LNCaP clone FGC (cell line): ENCODE measurements around the gene BTN1A1.
A peak's percentile ranks its signal among the peaks of the same experiment; 100 is the strongest.
"Not testable (repeated sequence)": the region's sequence is repeated elsewhere in the genome, so short reads cannot be mapped to it uniquely, and the experiment has no call there.

Experiments
- DNase-seq: peaks from one replicate; pipeline ENCODE4 v3.0.0-alpha.2; 2011; ENCODE audit warnings: low read depth
- H3K4me3 ChIP-seq: 2 replicates; pipeline ENCODE4 v1.5.1; 2011; ENCODE audit warnings: mild to moderate bottlenecking, low read depth, low read length, control low read depth
- TF ChIP-seq, protein P1 (sequence below): IDR thresholded peaks from 2 replicates; pipeline ENCODE4 v1.5.1; 2012; ENCODE audit warnings: mild to moderate bottlenecking; ENCODE audit not compliant: control insufficient read depth, insufficient read depth; ENCODE audit errors: extremely low read depth

BTN1A1 gene

DNA sequence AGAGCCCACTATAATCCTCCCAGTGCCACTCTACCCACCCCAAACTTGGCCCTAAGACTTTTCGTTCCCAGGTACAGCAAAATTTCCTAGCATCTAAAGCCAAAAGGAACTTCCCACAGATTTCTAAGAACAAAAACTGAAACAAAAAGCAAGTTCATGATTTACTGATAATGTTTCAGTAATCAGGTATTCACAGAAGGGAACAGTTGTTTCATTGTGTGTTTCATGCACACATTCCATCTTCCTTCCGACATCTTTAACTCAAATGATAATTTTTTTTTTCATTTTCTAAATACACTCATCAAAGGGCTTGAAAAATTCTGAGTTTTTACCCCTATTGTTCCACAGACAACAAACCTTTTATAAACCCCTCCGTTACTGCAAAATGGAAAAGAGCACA lies 6.0 kb upstream of the BTN1A1 start:
- no peak for DNase-seq
- TF ChIP-seq, protein P1, sequence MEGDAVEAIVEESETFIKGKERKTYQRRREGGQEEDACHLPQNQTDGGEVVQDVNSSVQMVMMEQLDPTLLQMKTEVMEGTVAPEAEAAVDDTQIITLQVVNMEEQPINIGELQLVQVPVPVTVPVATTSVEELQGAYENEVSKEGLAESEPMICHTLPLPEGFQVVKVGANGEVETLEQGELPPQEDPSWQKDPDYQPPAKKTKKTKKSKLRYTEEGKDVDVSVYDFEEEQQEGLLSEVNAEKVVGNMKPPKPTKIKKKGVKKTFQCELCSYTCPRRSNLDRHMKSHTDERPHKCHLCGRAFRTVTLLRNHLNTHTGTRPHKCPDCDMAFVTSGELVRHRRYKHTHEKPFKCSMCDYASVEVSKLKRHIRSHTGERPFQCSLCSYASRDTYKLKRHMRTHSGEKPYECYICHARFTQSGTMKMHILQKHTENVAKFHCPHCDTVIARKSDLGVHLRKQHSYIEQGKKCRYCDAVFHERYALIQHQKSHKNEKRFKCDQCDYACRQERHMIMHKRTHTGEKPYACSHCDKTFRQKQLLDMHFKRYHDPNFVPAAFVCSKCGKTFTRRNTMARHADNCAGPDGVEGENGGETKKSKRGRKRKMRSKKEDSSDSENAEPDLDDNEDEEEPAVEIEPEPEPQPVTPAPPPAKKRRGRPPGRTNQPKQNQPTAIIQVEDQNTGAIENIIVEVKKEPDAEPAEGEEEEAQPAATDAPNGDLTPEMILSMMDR, result no peak
- H3K4me3 ChIP-seq, result no peak overlapping the region

DNA sequence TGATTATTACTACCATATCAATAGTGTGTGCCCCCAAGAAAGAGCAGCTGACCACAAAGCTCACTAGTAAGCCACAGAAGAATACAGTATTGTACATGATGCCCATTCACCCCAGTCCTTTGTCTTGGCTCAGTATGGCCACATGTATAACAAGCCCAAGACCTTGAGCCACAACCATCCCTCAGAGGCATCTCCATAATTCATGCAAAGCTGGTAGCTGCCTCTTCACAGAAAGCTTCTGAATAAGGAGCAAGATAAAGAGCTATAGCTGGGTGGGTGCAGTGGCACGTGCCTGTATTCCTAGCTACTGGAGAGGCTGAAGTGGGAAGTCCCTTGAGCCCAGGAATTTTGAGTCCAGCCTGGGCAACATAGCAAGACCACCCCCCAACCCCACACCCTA lies 4.8 kb upstream of the BTN1A1 start:
- TF ChIP-seq, protein P1, result no peak
- no peak for DNase-seq
- H3K4me3 ChIP-seq, result no peak overlapping the region

DNA sequence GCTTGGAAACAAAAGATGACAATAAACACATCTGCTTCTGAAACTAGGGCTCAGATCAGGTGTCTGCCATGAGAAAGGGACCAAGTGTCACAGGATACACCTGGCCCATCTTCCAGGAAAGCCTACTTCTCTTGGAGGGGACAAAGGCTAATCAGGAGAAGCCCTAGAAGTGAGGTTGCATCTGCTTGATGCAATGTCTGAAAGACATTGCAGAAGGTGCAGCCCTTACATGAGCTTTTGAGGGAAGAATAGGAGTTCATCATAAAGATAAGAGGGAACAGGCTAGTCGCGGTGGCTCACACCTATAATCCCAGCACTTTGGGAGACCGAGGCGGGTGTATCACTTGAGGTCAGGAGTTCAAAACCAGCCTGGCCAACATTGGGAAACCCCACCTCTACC lies 2.5 kb upstream of the BTN1A1 start:
- H3K4me3 ChIP-seq, result no peak overlapping the region
- DNase-seq, result no peak
- TF ChIP-seq, protein P1, result no peak

DNA sequence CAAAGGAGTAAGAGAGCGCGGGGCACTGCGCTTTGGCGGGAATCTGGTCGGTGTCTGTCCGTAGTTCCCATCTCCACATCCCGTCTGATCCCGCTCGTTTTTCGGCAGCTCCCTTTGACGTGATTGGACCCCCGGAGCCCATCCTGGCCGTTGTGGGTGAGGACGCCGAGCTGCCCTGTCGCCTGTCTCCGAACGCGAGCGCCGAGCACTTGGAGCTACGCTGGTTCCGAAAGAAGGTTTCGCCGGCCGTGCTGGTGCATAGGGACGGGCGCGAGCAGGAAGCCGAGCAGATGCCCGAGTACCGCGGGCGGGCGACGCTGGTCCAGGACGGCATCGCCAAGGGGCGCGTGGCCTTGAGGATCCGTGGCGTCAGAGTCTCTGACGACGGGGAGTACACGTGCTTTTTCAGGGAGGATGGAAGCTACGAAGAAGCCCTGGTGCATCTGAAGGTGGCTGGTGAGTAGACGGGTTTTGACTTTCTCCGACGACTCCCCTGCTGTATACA lies 1.4 kb downstream of the BTN1A1 start:
- H3K4me3 ChIP-seq, result peak overlapping the region; percentile 29
- TF ChIP-seq, protein P1, result no peak
- DNase-seq, result no peak

DNA sequence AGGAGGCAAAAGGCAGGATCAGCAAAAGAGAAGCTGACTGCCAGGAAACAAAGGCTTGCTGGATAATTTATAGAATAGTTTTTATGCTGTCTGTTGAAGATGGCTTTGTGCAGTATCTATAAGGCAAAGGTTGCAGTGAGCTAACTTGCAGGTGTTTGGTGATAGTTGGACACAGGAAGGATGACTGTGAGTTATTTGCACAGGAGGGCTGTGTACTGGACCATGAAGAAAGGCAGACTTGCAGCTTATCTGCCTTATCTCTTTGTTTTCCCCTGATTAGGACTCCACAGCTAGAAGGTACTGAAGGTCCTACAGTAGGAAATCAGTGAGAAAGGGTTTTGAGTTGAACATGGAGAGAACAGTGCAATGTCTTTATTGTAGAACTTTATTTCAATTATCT lies 2.1 kb downstream of the BTN1A1 start:
- no peak for DNase-seq
- no peak overlapping the region for H3K4me3 ChIP-seq
- TF ChIP-seq, protein P1, result no peak

DNA sequence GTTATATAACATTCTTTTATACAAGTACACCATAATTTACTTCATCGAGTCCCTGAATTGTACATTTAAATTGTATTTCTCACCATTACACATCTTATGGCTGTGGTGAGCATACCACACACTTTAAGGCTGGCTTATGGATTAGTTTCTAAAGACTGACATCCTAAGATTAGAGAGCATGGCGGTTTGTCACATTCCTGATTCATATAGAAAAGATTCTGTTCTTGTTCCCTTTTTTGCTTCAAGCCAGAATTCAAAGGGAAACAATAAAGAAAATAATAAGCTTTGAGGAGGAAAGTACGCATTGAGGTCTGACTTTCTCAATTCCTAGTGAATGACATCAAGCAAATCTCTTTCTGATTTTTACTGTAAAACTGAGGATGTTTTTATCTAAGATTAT lies 2.5 kb downstream of the BTN1A1 start:
- DNase-seq, result no peak
- TF ChIP-seq, protein P1, result no peak
- H3K4me3 ChIP-seq, result no peak overlapping the region

DNA sequence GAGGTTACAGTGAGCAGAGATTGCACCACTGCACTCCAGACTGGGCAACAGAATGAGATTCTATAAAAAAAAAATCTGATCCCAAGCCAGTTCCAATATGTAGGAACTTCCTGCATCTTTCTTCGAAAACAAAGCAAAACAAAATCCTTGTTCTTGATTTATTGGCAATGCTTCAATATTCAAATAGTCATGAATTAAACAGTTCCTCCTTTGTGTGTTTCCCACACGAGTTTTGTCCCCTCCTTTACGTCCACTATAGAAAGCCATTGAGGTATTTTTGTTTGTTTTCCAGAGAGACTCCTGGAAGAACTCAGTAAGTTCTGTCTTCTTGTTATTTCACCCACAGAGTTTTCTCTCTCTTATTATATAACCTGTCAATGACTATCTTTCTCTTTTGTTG lies 7.6 kb downstream of the BTN1A1 start:
- no peak for DNase-seq
- no peak overlapping the region for H3K4me3 ChIP-seq
- TF ChIP-seq, protein P1, result no peak

DNA sequence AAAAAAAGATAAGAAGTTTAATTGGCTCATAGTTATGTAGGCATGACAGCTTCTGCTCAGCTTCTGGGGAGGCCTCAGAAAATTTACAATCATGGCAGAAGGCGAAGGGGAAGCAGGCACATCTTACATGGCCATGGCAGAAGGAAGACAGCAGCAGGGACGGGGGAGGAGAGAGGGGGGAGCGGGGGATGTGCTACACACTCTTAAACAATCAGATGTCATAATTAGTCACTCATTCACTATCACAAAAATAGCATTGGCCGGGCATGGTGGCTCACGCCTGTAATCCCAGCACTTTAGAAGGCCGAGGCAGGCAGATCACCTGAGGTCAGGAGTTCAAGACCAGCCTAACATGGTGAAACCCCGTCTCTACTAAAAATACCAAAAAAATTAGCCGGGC lies 10.9 kb downstream of the BTN1A1 start:
- not testable (repeated sequence) for DNase-seq, H3K4me3 ChIP-seq
